ENCODE data around the gene XK.
"Not testable (repeated sequence)": the region's sequence is repeated elsewhere in the genome, so short reads cannot be mapped to it uniquely, and the experiment has no call there.

XK gene

DNA sequence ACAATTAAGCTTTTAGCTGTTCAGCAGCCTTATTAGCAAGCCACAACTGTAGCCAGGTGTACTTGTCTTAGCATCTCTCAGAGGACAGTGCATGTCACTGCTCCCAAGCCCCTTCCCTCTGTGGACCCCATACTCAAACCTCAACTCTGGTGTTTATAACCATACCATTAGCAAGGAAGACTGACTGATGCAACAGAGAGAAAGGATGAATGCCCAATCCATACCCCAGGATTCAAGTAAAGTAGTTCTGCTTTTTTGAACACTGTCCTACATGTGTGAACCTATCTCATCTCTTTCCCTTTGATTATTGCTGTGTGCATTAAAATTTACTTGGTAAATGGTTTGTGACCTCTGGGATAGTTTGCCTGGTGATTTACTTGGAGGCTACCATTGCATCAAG, 71.5 kb downstream of the XK start:
- DNase-seq, result no peak

DNA sequence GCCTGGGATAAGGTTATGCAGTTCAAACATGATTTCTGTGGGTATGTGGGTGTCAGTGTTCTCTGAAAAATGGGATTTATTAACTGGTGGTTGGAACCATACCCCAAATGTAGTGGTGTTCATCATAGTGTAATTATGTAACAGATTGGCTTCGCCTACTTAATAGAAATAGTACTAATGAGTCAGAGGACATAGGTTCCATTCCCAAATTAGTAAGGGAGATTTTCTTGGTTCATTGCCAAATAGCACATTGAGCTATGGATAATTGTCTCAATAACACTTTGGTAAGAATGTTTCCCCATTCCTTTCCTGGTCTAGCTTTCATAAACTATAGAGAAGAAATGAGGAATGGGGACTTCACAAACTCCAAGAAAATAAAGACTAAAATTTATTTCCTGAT, 73.8 kb downstream of the XK start:
- no peak for DNase-seq

DNA sequence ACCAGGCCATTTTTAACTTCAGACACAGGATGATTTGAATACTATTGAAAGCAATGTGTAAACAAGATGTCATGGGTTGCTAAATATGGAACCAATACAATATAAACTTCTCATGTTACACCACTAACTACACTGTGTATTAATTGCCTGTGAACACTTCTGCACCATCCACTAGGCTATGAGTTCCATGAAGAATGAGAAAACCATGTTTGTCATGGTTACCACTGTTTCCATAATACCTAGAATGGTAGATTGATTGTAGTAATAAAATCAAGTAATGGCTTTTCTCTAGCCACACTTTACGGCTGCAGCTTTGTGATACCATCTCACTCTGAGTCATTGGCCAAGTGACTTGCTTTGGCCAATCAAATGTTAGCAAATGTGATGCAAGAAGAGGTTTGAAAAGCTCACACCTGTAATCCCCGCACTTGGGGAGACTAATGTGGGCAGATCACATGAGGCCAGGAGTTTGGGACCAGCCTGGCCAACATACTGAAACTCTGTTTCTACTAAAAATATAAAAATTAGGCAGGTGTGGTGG, 74.4 kb downstream of the XK start:
- DNase-seq, result no peak

DNA sequence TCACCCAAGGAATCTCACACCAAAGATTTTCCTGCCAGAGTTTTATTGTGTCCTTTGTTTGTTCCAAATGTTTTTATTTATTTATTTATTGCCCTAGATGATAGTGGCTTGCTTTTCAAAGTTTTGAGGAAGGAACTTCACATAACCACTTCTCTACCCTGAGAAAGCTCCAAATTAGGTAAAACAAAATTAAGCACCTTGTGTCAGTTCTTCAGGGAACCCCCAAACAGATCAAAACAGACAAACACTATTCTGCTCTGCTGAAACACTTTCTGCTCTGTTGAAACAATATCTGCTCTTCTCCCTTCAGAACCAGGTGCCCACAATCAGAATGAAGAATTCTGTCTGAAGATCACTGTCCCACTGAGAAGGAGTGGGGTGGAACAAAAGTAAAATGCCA, 77.8 kb downstream of the XK start:
- DNase-seq, result no peak

DNA sequence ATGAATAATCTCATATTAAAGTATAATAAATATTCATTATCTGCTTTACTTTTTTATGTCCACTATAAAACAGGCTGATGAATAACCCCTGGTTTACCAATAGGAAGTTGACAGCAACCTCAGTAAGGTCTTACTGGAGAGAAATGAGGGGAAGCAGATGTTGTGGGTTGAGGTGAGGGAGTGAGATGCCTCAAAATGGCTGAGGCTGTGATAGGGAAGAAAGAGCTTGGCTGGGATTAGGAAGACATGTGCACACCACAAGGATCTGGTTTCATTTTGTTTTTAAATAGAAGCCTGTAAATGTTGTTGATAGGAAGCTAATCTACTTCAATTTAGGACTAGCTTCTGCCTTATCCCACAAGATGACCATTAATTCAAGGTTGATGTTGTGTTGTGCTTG, 79.9 kb downstream of the XK start:
- DNase-seq, result no peak

DNA sequence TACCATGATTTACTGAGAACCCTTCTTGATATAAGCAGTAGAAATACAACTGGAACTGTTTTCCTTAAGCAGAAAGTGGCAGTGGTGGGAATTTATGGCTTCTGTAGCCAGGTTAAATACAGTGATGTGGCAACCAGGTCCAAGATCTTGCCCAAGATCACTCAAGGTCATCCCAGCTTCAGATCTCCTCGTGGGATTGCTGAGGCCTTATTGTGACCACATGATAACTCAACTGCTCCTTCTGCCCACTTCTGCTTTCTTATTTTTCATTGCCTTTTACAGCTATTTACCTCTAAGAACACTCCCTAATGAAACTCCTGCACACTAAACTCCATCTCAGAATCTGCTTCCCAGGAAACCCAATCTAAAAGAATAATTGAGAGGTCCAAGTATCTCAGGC, 81.8 kb downstream of the XK start:
- DNase-seq, result no peak

DNA sequence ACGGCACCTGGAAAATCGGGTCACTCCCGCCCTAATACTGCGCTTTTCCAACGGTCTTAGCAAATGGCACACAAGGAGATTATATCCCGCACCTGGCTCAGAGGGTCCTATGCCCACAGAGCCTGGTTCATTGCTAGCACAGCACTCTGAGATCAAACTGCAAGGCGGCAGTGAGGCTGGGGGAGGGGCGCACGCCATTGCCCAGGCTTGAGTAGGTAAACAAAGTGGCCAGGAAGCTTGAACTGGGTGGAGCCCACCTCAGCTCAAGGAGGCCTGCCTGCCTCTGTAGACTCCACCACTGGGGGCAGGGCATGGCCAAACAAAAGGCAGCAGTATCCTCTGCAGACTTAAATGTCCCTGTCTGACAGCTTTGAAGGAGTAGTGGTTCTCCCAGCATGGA, 83.3 kb downstream of the XK start:
- not testable (repeated sequence) for DNase-seq

DNA sequence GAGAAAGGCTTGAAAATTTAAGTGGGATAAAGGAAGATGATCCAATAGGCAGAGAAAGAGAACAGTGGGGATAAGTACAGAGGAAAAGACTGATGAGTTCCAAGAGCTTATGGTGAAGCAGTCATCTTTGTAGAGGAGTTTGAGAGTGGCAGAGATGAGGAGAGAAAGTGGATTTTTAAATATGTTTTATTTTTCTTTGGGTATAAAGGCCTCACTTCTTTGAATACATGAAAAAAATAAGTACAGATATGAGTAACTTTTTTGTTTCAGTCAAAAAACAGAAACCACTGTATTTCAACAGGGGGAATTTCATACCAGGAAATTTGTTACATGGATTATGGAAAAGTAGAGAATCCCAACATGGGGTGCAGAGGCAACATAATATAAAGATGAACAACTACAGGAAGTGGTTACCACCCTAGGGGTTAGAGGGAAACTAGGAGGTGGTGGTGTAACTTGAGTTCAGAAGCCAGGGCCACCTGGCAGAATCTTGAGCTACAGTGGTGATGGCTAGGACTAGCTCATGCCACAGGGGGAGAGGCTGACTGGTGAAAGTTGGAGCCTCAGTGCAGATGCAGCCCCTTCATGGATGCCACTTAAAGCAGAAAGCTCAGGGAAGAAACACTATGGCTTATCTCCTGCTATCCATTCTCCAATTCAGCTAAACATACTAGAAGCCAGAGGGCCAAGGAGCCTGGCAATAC, 90.8 kb downstream of the XK start:
- DNase-seq, result no peak

DNA sequence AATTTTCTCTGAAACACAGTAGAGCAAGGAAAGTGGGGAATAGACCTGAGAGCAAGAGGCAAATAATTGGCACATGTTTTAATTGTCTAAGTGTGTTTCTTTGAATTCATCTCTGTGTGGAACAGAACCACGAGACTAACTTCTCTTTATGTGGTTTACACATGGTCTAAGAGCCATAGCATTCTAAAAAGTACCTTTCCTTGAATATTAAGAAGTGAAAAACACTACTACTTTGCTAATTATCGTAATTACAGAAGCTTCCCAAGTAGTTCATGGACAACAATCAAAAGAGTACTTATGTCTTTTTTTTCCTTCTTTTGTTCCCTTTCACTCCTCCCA, 91.4 kb downstream of the XK start:
- no peak for DNase-seq

DNA sequence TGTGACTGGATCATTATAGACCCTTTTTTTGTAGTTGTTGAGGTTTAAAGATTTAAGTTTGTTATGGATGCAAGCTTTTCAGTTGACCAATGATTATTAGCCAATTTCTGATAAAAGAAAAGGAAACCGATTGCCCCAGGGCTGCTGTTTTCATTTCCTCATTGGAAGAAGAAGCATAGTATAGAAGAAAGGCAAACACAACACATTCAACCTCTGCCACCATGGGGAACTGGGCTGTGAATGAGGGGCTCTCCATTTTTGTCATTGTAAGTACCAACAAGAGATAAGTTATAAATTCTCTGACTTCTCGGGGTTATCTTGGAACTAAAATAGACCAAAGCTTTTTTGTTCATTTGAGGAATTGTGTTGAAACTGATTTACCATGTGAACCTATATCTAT, 94.3 kb downstream of the XK start, which contains the start of gene CYBB:
CYBB (plus strand) TSS at position 203 of the 400 bp plus-strand sequence; CDS start at position 222, 19 bp downstream.
- no peak for DNase-seq

DNA sequence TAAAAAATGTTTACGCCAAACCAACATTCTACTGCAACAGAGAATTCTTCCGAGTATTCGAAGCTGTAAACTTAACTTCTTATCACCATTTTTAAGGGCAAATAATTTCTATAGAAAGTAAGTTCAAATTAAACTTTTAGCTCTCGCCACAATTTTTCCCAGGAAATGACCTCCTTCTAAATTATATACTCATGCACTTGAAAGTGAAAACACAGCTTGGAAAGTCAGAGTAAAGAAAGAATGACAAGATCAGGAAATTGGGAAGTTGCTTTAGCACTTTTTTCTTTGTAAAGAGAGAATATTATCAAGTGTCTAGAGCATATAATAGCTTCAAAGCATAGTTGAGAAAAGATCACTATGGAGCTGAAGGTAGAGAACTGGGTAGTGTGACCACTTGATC, 95.5 kb downstream of the XK start:
- no peak for DNase-seq
